GM18519 (cell line): ENCODE data around the gene TOR4A.
"Not testable (repeated sequence)": the region's sequence is repeated elsewhere in the genome, so short reads cannot be mapped to it uniquely, and the experiment has no call there.

Experiments
- ATAC-seq: cut with Tn5 transposase; IDR thresholded peaks from one replicate; pipeline ENCODE4 v1.9.1; 2021; ENCODE audit warnings: mild to moderate bottlenecking, moderate library complexity; ENCODE audit not compliant: unreplicated experiment, low FRiP score

Gene TOR4A

GRCh38 chr9:137315581-137316011 lies 38.1 kb downstream of the TOR4A start:
- no peak for ATAC-seq

- ATAC-seq = no peak
Observed at GRCh38 chr9:137316012-137316981, 38.8 kb downstream of the TOR4A start.

- no peak for ATAC-seq
Observed at GRCh38 chr9:137317021-137317717, 39.6 kb downstream of the TOR4A start.

- ATAC-seq = no peak
Observed at GRCh38 chr9:137317718-137318511, 40.4 kb downstream of the TOR4A start.

GRCh38 chr9:137318602-137319001 lies 41.1 kb downstream of the TOR4A start:
- ATAC-seq = no peak

GRCh38 chr9:137319011-137319738 lies 41.6 kb downstream of the TOR4A start:
- ATAC-seq = no peak

- ATAC-seq = no peak
Observed at GRCh38 chr9:137319739-137320551, 42.4 kb downstream of the TOR4A start.

- ATAC-seq = no peak
Observed at GRCh38 chr9:137320555-137321384, 43.2 kb downstream of the TOR4A start.

GRCh38 chr9:137321726-137322361 lies 44.3 kb downstream of the TOR4A start:
- no peak for ATAC-seq

GRCh38 chr9:137323531-137324331 lies 46.2 kb downstream of the TOR4A start:
- ATAC-seq = no peak

GRCh38 chr9:137325124-137325523 lies 47.6 kb downstream of the TOR4A start:
- no peak for ATAC-seq

- ATAC-seq = no peak
Observed at GRCh38 chr9:137325799-137326198, 48.3 kb downstream of the TOR4A start.

- no peak for ATAC-seq
Observed at GRCh38 chr9:137326445-137327065, 49.0 kb downstream of the TOR4A start.

GRCh38 chr9:137327641-137328550 lies 50.4 kb downstream of the TOR4A start:
- not testable (repeated sequence) for ATAC-seq

- not testable (repeated sequence) for ATAC-seq
Observed at GRCh38 chr9:137329590-137329989, 52.1 kb downstream of the TOR4A start.

- ATAC-seq = no peak
Observed at GRCh38 chr9:137330689-137331088, 53.2 kb downstream of the TOR4A start.
